Measurements from ENCODE around the gene DOCK3.
"Not testable (repeated sequence)": the region's sequence is repeated elsewhere in the genome, so short reads cannot be mapped to it uniquely, and the experiment has no call there.

The DOCK3 gene

GRCh38 chr3:50850639-50851511 lies 176.1 kb downstream of the DOCK3 start:
- Histone ChIP-seq H3K27ac (ENCODE audit: low read depth, low read length) (no peak overlapping the region), H3K27me3 (ENCODE audit: insufficient read depth, low read length, poor library complexity) (no peaks in the 10 kb centered on the region), H4K5ac (ENCODE audit: low read length) (no peak overlapping the region), H3K36me3 (ENCODE audit: control insufficient read depth, insufficient read depth, low read length) (no peaks in the 10 kb centered on the region), H2AK5ac (ENCODE audit: low read length) (no peak overlapping the region), H3K4me2 (ENCODE audit: low read length) (no peak overlapping the region), H3K56ac (ENCODE audit: low read length) (no peak overlapping the region), H3K4me1 (ENCODE audit: control insufficient read depth, low read depth, low read length) (no peaks in the 10 kb centered on the region), H2BK15ac (replicated peaks; ENCODE audit: low read depth) (no peak overlapping the region), H3K18ac (ENCODE audit: low read length) (no peak overlapping the region), H3K79me2 (ENCODE audit: control insufficient read depth, insufficient read depth, low read length) (no peaks in the 10 kb centered on the region), H3K4me3 (ENCODE audit: low read length) (no peak overlapping the region), H2BK5ac (ENCODE audit: low read length) (no peak overlapping the region), H3K79me1 (ENCODE audit: low read length) (no peaks in the 10 kb centered on the region), H4K8ac (ENCODE audit: low read depth, low read length) (no peak overlapping the region), H3K23ac (ENCODE audit: low read length) (no peak overlapping the region), H3K9ac (ENCODE audit: low read length) (no peak overlapping the region), H2BK120ac (ENCODE audit: low read depth, low read length) (no peak overlapping the region), H3K4ac (ENCODE audit: low read depth, low read length) (no peak overlapping the region)
- no CpG with 5 or more reads among the region's 3 CpGs for WGBS (ENCODE audit: extremely low coverage, insufficient coverage, low lambda C conversion rate)
- DNase-seq = no peak

DNA sequence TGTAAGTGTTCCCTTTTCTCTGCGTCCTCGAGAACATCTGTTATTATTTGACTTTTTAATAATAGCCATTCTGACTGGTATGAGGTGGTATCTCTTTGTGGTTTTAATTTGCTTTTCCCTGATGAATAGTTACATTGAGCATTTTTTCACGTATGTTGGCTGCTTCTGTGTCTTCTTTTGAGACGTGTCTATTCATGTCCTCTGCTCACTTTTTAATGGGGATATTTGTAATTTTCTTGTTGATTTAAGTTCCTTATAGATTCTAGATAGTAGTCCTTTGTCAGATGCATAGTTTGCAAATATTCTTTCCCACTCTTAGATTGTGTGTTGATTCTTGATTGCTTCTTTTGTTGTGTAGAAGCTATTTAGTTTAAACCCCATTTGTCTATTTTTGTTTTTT lies 179.2 kb downstream of the DOCK3 start:
- no peak overlapping the region for H4K5ac ChIP-seq (ENCODE audit: low read length)
- no peaks in the 10 kb centered on the region for H3K27me3 ChIP-seq (ENCODE audit: insufficient read depth, low read length, poor library complexity)
- no peak overlapping the region for H3K4me3 ChIP-seq (ENCODE audit: low read length)
- H2AK5ac ChIP-seq (ENCODE audit: low read length) = no peak overlapping the region
- no peak overlapping the region for H3K23ac ChIP-seq (ENCODE audit: low read length)
- no peak overlapping the region for H3K56ac ChIP-seq (ENCODE audit: low read length)
- WGBS (ENCODE audit: extremely low coverage, insufficient coverage, low lambda C conversion rate) = no CpG with 5 or more reads among the region's 4 CpGs
- no peaks in the 10 kb centered on the region for H3K36me3 ChIP-seq (ENCODE audit: control insufficient read depth, insufficient read depth, low read length)
- H3K18ac ChIP-seq (ENCODE audit: low read length) = no peak overlapping the region
- H4K8ac ChIP-seq (ENCODE audit: low read depth, low read length) = no peak overlapping the region
- no peaks in the 10 kb centered on the region for H3K4me1 ChIP-seq (ENCODE audit: control insufficient read depth, low read depth, low read length)
- H3K4ac ChIP-seq (ENCODE audit: low read depth, low read length) = no peak overlapping the region
- H2BK15ac ChIP-seq (replicated peaks; ENCODE audit: low read depth) = no peak overlapping the region
- H3K79me2 ChIP-seq (ENCODE audit: control insufficient read depth, insufficient read depth, low read length) = no peaks in the 10 kb centered on the region
- no peak overlapping the region for H3K27ac ChIP-seq (ENCODE audit: low read depth, low read length)
- H2BK5ac ChIP-seq (ENCODE audit: low read length) = no peak overlapping the region
- no peak overlapping the region for H3K9ac ChIP-seq (ENCODE audit: low read length)
- no peak overlapping the region for H3K4me2 ChIP-seq (ENCODE audit: low read length)
- no peaks in the 10 kb centered on the region for H3K79me1 ChIP-seq (ENCODE audit: low read length)
- no peak overlapping the region for H2BK120ac ChIP-seq (ENCODE audit: low read depth, low read length)
- DNase-seq = no peak

GRCh38 chr3:50862221-50862620 lies 187.5 kb downstream of the DOCK3 start:
- DNase-seq = peak; percentile 71
- H3K27ac ChIP-seq (ENCODE audit: low read depth, low read length) = no peak overlapping the region

DNA sequence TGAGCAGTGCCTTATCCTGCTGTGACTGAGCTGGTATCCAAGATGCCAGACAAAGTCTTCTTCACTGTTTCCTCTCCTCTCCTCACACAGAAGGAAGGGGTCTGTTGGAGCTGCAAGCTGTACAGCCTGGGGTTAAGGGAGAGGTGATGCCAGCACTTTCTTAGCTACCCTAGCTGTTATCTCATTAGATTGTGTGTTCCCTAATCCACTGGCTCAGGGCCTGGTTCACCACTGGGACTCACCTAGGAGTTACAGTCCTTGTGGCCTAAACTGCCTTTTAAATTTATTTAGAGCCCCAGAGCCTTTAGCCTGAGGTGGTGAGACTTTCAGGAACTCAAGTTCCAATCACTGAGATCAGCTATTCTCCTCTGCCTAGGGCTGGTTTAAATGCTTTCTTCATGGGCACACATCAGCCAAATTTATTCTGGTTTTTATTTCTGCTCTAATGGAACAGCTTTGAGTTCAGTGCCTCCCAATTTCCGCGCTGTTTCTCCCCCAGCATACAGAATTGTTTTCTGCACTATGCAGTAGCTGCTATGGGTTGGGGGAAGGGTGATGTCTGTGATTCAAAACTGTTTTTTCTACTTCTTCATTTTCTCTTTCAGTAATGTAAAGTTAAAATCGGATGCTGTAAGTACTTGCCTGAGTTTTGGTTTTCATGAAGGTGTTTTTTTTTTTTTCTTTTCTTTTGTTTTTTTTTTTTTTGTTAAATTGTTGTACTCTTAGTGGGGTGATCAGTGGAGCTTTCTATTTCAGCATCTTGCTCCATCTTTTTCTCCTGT lies 198.8 kb downstream of the DOCK3 start:
- Histone ChIP-seq H2BK120ac (ENCODE audit: low read depth, low read length) (no peak overlapping the region), H4K5ac (ENCODE audit: low read length) (no peak overlapping the region), H2BK5ac (ENCODE audit: low read length) (no peak overlapping the region), H3K18ac (ENCODE audit: low read length) (no peak overlapping the region), H3K9ac (ENCODE audit: low read length) (no peak overlapping the region), H3K27ac (ENCODE audit: low read depth, low read length) (no peak overlapping the region), H3K23ac (ENCODE audit: low read length) (no peak overlapping the region), H2BK15ac (replicated peaks; ENCODE audit: low read depth) (no peak overlapping the region), H3K56ac (ENCODE audit: low read length) (no peak overlapping the region), H3K27me3 (ENCODE audit: insufficient read depth, low read length, poor library complexity) (no peaks in the 10 kb centered on the region), H3K4me1 (ENCODE audit: control insufficient read depth, low read depth, low read length) (no peaks in the 10 kb centered on the region), H3K4me2 (ENCODE audit: low read length) (no peak overlapping the region), H3K4ac (ENCODE audit: low read depth, low read length) (no peak overlapping the region), H3K79me1 (ENCODE audit: low read length) (no peaks in the 10 kb centered on the region), H3K4me3 (ENCODE audit: low read length) (no peak overlapping the region), H2AK5ac (ENCODE audit: low read length) (no peak overlapping the region), H3K36me3 (ENCODE audit: control insufficient read depth, insufficient read depth, low read length) (no peaks in the 10 kb centered on the region), H3K79me2 (ENCODE audit: control insufficient read depth, insufficient read depth, low read length) (no peaks in the 10 kb centered on the region), H4K8ac (ENCODE audit: low read depth, low read length) (no peak overlapping the region)
- DNase-seq = peak; percentile 23
- no CpG with 5 or more reads among the region's 3 CpGs for WGBS (ENCODE audit: extremely low coverage, insufficient coverage, low lambda C conversion rate)

More at GRCh38 chr3:50862221-50862620, 187.5 kb downstream of the DOCK3 start:
- H3K27me3 ChIP-seq (ENCODE audit: insufficient read depth, low read length, poor library complexity) = no peaks in the 10 kb centered on the region
- no peak overlapping the region for H2BK15ac ChIP-seq (replicated peaks; ENCODE audit: low read depth)
- H3K79me1 ChIP-seq (ENCODE audit: low read length) = no peaks in the 10 kb centered on the region
- no peak overlapping the region for H3K4ac ChIP-seq (ENCODE audit: low read depth, low read length)
- H3K23ac ChIP-seq (ENCODE audit: low read length) = no peak overlapping the region
- no peaks in the 10 kb centered on the region for H3K36me3 ChIP-seq (ENCODE audit: control insufficient read depth, insufficient read depth, low read length)
- no peak overlapping the region for H3K18ac ChIP-seq (ENCODE audit: low read length)
- H3K4me1 ChIP-seq (ENCODE audit: control insufficient read depth, low read depth, low read length) = no peaks in the 10 kb centered on the region
- no peak overlapping the region for H2BK5ac ChIP-seq (ENCODE audit: low read length)
- no peak overlapping the region for H3K4me2 ChIP-seq (ENCODE audit: low read length)
- H2AK5ac ChIP-seq (ENCODE audit: low read length) = no peak overlapping the region
- no peak overlapping the region for H3K9ac ChIP-seq (ENCODE audit: low read length)
- H2BK120ac ChIP-seq (ENCODE audit: low read depth, low read length) = no peak overlapping the region
- H4K8ac ChIP-seq (ENCODE audit: low read depth, low read length) = no peak overlapping the region
- no peak overlapping the region for H4K5ac ChIP-seq (ENCODE audit: low read length)
- no peak overlapping the region for H3K4me3 ChIP-seq (ENCODE audit: low read length)
- WGBS (ENCODE audit: extremely low coverage, insufficient coverage, low lambda C conversion rate) = no CpG with 5 or more reads among the region's 3 CpGs
- no peaks in the 10 kb centered on the region for H3K79me2 ChIP-seq (ENCODE audit: control insufficient read depth, insufficient read depth, low read length)
- no peak overlapping the region for H3K56ac ChIP-seq (ENCODE audit: low read length)

DNA sequence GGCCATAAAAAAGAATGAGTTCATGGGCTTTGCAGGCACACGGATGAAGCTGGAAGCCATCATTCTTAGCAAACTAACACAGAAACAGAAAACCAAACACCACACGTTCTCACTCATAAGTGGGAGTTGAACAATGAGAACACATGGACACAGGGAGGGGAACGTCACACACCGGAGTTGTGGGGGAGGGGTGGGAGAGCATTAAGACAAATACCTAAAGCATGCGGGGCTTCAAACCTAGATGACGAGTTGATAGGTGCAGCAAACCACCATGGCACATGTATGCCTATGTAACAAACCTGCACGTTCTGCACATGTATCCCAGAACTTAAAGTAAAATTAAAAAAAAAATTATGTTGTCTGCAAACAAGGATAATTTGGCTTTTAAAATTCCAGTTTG lies 200.1 kb downstream of the DOCK3 start:
- H3K4ac ChIP-seq (ENCODE audit: low read depth, low read length); H3K9ac ChIP-seq (ENCODE audit: low read length); H2AK5ac ChIP-seq (ENCODE audit: low read length); H3K27ac ChIP-seq (ENCODE audit: low read depth, low read length); H3K4me3 ChIP-seq (ENCODE audit: low read length); H2BK15ac ChIP-seq (replicated peaks; ENCODE audit: low read depth); H3K36me3 ChIP-seq (ENCODE audit: control insufficient read depth, insufficient read depth, low read length); H3K56ac ChIP-seq (ENCODE audit: low read length); H4K8ac ChIP-seq (ENCODE audit: low read depth, low read length); H3K79me1 ChIP-seq (ENCODE audit: low read length); H2BK120ac ChIP-seq (ENCODE audit: low read depth, low read length); H3K4me1 ChIP-seq (ENCODE audit: control insufficient read depth, low read depth, low read length); H3K4me2 ChIP-seq (ENCODE audit: low read length); H2BK5ac ChIP-seq (ENCODE audit: low read length); H4K5ac ChIP-seq (ENCODE audit: low read length); H3K79me2 ChIP-seq (ENCODE audit: control insufficient read depth, insufficient read depth, low read length); H3K27me3 ChIP-seq (ENCODE audit: insufficient read depth, low read length, poor library complexity); H3K18ac ChIP-seq (ENCODE audit: low read length); H3K23ac ChIP-seq (ENCODE audit: low read length): not testable (repeated sequence)
- peak; percentile 23 for DNase-seq
- WGBS (ENCODE audit: extremely low coverage, insufficient coverage, low lambda C conversion rate) = no CpG with 5 or more reads among the region's 7 CpGs

All from mesendoderm (in vitro differentiated cells).